ENCODE data around the gene ZMYND8.

DNA sequence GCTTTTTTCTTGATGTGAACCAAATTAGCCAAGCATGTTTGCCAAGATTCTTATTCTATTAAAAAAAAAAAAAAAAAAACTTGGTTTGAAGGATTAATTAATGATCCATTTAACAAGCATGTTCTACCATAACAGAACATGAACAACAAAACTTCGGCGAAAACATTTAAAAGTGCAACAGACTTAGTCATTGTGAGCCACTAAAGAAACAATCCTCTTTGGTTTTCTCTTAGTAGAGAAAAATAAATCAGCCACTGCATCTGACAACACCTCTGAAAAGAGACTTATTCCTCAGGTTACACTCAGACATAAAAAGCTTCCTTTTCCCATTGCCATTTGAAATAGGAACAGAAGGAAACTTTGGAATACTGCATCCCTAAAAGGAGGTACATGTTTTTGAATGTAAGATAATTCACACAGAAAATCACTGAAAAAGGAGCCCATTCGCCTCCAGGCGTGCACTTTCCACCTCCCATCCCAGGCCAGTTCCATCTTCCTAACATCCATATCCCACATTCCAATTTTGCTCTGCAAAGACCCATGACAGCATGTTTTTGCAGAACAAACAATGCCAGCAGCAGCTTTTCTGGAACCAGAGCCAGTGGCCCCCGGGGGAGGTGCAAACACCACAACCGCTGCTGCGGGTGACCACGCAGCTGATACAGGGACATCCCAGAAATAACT lies 79.5 kb downstream of the ZMYND8 start:
- TF ChIP-seq, protein P1, sequence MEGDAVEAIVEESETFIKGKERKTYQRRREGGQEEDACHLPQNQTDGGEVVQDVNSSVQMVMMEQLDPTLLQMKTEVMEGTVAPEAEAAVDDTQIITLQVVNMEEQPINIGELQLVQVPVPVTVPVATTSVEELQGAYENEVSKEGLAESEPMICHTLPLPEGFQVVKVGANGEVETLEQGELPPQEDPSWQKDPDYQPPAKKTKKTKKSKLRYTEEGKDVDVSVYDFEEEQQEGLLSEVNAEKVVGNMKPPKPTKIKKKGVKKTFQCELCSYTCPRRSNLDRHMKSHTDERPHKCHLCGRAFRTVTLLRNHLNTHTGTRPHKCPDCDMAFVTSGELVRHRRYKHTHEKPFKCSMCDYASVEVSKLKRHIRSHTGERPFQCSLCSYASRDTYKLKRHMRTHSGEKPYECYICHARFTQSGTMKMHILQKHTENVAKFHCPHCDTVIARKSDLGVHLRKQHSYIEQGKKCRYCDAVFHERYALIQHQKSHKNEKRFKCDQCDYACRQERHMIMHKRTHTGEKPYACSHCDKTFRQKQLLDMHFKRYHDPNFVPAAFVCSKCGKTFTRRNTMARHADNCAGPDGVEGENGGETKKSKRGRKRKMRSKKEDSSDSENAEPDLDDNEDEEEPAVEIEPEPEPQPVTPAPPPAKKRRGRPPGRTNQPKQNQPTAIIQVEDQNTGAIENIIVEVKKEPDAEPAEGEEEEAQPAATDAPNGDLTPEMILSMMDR (IDR thresholded peaks at IDR 0.05): no peak
- no peak for TF ChIP-seq POLR2A (IDR thresholded peaks at IDR 0.05)
